NCI-H2029 treated with DMSO at 0.1 percent for 48 hours (cell line): Measurements from ENCODE around the gene ADARB1.

Experiments
- DNase-seq: peaks from one replicate; lab custom pipeline; 2025; lab: John Stamatoyannopoulos, UW

Gene ADARB1

GRCh38 chr21:45203983-45204382 is 129.6 kb downstream of the ADARB1 start:
- DNase-seq: no peak

- DNase-seq: no peak
Measured at GRCh38 chr21:45204395-45204794, 130.0 kb downstream of the ADARB1 start.

GRCh38 chr21:45207839-45208626 is 133.7 kb downstream of the ADARB1 start:
- DNase-seq: no peak

GRCh38 chr21:45208627-45208951 is 134.2 kb downstream of the ADARB1 start:
- DNase-seq: no peak

GRCh38 chr21:45209046-45209445 is 134.7 kb downstream of the ADARB1 start:
- DNase-seq: no peak

GRCh38 chr21:45209685-45210284 is 135.4 kb downstream of the ADARB1 start:
- DNase-seq: no peak

GRCh38 chr21:45210461-45210983 is 136.1 kb downstream of the ADARB1 start:
- no peak for DNase-seq

- no peak for DNase-seq
Measured at GRCh38 chr21:45211661-45212060, 137.3 kb downstream of the ADARB1 start.

- no peak for DNase-seq
Measured at GRCh38 chr21:45213392-45213791, 139.0 kb downstream of the ADARB1 start.

GRCh38 chr21:45215213-45215612 is 140.8 kb downstream of the ADARB1 start:
- DNase-seq: no peak

- no peak for DNase-seq
Measured at GRCh38 chr21:45217010-45217409, 142.6 kb downstream of the ADARB1 start.

- DNase-seq: no peak
Measured at GRCh38 chr21:45219517-45219916, 145.1 kb downstream of the ADARB1 start.

- DNase-seq: no peak
Measured at GRCh38 chr21:45220071-45220481, 145.7 kb downstream of the ADARB1 start.

- no peak for DNase-seq
Measured at GRCh38 chr21:45220714-45221490, 146.5 kb downstream of the ADARB1 start.

- DNase-seq: no peak
Measured at GRCh38 chr21:45222001-45222400, 147.6 kb downstream of the ADARB1 start.

- no peak for DNase-seq
Measured at GRCh38 chr21:45223236-45224185, 149.1 kb downstream of the ADARB1 start.

GRCh38 chr21:45224189-45224938 is 150.0 kb downstream of the ADARB1 start:
- no peak for DNase-seq

- DNase-seq: no peak
Measured at GRCh38 chr21:45225041-45225740, 150.8 kb downstream of the ADARB1 start.

GRCh38 chr21:45225741-45226327 is 151.5 kb downstream of the ADARB1 start:
- DNase-seq: no peak
